NOMO-1 (cell line): Measurements from ENCODE around the gene NCOA6.
"Not testable (repeated sequence)": the region's sequence is repeated elsewhere in the genome, so short reads cannot be mapped to it uniquely, and the experiment has no call there.

Experiments
- DNase-seq, 2 experiments: peaks; one replicate each; lab custom pipeline; 2025; ENCODE audit not compliant: unreplicated experiment in 2 of 2; lab: John Stamatoyannopoulos, UW

Gene NCOA6

DNA sequence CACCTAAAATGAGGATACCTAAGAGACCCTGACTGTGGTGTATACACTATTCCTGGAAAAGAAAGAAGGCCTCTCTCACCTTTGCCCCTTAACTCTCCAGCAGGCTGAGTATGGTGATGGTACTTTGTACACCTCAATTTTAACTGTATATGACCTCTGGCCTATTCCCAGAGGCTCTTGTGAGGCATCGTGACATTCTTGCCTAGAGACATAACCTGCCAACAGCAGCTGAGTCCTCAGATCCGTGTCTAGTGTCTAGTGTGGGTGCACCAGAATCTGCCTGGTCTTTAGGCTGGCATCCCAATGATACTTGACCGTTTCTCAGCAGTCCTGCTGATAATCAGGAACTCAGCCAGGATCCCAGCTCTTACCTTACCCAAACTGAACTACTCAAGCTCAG is 101.3 kb downstream of the NCOA6 start:
- no peak for DNase-seq

DNA sequence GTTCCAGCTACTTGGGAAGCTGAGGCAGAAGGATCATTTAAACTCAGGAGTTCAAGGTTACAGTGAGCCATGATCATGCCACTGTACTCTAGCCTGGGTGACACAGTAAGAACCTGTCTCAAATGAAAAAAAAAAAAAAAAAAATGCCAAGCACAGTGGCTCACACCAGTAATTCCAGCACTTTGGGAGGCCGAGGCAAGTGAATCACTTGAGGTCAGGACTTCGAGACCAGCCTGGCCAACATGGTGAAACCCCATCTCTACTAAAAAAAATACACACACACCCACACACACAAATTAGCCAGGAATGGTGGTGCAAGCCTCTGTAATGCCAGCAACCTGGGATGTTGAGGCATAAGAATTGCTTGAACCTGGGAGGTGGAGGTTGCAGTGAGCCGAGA is 102.9 kb downstream of the NCOA6 start:
- DNase-seq: not testable (repeated sequence)

DNA sequence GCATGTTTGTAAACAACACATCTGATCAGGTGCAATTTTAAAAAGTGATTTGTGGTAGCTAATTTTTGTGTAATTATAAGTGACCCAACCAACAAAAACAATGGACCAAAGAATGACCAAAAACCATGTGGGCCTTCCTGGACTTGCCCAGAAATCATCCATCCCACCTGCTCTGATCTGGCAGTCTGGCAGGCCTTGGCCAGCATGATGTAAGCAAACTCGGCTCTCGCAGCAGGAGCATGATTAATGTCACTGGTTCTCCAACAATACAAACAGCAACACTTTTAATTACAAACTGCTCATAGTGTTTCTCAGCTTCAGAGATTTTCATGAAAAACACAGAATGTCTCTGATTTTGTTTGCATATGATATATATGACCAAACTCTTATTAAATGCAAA is 105.2 kb downstream of the NCOA6 start:
- DNase-seq: no peak

DNA sequence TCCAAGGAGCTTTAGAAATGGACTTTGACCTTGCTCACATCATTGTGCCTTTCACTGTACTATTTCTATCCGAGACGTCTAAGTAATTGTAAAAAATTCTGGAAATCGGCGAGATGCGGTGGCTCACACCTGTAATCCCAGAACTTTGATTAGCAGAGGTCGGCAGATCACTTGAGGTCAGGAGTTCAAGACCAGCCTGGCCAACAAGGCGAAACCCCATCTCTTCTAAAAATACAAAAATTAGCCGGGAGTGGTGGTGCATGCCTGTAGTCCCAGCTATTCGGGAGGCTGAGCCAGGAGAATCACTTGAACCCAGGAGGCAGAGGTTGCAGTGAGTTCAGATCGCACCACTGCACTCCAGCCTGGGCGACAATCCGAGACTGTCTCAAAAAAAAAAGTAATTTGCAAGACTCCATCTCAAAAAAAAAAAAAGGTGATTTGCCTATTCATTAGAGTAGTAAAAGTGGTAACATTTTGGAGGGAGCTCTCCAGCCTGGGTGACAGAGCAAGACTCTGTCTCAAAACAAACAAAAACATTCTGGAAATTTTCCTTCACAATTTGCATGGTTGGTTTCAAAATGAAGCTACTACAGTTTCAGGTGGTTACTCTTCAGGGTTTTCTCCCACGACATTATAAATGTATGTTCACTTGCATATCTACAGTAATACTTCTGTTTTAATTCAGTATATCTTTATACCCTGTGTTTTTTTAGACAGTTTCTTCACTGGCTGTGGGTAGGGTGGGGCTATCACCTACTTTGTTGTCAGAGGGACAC is 106.0 kb downstream of the NCOA6 start:
- DNase-seq: not testable (repeated sequence)

DNA sequence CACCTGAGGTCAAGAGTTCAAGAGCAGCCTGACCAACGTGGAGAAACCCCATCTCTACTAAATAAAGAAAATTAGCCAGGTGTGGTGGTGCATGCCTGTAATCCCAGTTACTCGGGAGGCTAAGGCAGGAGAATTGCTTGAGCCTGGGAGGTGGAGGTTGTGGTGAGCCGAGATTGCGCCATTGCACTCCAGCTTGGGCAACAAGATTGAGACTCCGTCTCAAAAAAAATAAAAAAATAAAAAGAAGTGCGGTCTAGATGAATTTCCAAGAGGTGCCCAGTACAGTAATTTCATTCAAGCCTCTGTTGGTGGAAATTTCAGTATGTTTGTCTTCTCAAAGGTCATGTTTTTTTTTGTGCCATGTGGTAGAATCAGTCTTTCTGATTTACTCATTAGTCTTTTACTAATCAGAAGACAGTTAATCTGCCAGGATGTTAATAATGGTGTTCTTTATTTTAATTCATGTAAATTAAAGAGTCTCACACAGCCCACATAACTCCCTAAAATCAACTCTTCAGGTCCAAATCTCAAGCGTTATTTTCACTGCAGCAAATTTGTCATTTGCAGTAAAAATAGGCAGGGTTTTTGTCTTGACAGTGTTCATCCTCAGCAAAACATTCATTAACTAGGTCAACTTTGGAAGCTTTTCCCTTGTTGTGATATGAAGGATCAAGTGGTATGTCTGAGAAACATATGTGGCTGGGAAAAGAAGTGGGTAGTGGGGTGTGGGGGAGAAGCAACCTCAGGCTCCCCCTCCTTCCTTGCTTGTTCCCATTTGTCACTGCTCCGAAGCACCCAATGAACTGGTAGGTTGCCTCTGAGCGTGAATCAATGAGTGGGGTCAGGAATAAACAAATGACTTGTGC is 108.0 kb downstream of the NCOA6 start:
- DNase-seq: no peak

DNA sequence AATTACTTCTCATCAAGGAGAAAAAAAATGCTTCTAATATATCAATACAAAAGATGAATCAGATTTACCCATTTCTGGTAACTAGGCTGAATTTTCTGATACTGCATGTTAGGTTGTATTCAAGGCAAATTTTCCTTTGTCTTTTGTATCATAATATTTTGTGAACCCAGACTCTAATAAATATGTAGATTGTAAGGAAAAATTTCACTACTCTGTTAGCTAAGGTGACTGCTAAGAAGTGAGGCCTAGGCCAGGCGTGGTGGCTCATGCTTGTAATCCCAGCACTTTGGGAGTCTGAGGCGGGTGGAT is 108.6 kb downstream of the NCOA6 start:
- no peak for DNase-seq

DNA sequence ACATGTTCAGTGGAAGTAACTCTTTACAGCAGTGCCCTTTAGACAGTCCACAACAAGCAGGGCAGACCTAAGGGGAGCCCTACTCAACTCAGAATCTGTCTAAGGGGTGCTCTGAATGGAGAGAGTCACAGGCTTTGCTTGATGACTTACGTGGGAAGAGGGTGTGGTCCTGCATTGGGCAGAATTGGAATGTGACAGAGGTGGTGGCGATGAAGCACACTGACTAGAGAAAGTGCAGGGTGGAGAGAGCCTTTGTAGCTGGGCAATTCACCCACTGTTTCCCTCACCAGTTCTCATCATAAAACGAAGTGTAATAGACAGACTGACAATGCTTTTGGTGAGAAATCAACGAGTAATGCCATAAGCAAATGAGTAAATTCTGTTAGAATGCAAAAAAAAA is 110.1 kb downstream of the NCOA6 start:
- no peak for DNase-seq

DNA sequence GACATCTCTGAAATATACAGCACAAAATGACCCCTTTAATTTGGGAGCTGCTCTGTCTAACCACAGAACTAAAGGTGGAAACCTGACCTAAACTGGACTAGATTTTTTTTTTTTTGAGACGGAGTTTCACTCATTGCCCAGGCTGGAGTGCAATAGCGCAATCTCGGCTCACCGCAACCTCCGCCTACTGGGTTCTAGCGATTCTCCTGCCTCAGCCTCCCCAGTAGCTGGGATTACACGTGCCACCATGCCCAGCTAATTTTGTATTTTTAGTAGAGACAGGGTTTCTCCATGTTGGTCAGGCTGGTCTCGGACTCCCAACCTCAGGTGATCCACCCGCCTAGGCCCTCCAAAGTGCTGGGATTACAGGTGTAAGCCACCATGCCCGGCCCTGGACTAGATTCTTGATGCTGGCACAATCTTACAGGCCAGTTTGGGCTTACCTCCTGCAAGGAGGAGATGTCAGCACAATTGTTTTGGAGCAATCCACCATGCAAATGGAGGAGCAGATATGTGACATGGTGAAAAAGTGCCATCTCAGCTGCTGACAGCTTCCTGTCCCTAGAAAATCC is 111.4 kb downstream of the NCOA6 start:
- not testable (repeated sequence) for DNase-seq

DNA sequence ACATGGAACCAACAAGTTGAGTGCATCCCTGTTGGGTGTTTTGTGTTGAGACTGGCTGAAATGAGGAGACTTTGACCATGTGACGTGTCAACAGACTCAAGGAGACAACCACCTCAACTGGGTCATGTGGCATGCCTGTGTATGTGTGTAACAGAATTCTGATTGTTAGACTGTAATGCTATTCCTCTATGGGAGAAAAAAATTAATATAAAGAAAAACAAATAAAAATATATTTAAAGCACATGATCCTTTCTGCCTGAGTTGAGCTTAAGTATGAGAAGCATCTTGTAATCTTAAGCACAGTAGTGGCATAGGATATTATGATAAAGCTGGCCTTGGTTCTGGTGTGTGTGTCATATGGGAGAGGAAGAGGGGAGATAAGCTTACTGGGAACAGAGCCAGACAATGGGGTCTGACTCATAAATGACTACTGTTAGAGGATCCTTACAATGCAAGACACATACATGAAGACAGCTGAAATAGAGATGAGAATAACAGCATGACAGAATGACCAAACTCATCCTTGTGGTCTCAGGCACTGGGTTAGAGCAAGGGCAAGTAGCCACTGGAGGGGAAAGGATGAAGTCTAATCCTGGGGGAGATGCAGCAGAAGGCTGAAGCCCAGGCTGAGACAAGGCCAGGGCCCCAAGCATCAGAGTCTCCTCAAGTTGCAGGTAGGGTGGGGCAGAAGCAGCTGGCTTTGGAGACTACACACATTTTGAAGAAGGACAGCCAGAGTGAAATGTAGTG is 112.1 kb downstream of the NCOA6 start:
- DNase-seq: no peak

DNA sequence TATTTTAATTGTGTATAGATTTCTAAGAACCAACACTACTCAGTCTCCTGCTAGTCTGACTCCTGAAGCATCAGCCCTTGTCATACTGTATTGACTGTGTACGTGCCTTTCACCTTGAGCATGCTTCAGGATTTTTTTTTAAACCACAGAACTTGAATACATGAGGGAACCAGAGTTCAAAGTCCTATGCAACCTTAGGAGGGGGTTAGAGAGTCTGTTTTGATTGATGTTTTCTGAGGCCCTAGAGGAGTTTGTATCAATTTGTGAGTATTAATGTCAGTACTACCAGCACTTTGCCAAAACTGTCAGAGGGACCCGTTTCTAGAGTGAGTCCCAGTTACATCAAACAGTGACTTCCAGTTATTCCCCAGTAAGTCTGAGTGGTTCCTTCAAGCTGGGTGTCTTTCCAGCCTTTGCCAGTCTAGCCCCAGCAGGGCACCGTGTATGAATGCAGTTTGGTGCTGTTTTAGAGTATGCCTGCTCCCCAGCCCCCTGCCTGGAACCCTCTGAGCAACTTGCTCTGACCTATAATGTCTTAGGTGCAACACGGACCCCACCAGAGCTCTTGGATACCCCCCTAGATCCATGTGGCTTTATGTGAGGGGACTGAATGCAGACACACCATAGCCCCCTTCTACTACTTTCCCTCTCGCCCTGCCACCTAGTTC is 112.8 kb downstream of the NCOA6 start:
- DNase-seq: no peak

DNA sequence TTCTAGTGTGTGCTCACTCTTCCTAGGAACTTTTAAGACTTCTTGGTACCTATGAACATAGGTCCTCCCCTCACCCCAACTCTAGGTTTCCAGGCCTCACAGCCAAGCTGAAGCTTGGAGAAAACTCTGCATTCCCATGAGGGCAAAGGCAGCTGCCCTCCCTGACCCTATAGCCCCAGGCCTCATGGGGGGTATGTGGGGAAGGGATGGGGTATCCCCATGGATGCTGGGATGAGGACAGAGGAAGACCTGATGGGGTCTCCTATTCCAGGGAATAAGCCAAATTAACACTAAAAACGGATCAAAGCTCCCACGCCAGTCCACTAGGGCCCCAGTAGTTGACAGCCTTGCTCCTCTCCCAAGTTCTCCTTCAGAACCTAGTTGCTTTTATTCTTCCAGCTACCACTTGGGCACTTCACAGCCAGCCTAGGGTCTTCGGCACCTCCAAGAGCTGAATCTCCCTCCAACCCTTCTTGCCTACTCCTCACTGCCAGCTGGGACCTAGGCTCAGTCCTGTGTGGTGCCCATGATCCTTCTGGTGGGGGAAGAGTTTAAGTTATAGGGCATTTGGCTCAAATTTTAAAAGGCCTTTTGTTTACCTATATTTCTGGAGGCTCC is 113.5 kb downstream of the NCOA6 start:
- DNase-seq: no peak

DNA sequence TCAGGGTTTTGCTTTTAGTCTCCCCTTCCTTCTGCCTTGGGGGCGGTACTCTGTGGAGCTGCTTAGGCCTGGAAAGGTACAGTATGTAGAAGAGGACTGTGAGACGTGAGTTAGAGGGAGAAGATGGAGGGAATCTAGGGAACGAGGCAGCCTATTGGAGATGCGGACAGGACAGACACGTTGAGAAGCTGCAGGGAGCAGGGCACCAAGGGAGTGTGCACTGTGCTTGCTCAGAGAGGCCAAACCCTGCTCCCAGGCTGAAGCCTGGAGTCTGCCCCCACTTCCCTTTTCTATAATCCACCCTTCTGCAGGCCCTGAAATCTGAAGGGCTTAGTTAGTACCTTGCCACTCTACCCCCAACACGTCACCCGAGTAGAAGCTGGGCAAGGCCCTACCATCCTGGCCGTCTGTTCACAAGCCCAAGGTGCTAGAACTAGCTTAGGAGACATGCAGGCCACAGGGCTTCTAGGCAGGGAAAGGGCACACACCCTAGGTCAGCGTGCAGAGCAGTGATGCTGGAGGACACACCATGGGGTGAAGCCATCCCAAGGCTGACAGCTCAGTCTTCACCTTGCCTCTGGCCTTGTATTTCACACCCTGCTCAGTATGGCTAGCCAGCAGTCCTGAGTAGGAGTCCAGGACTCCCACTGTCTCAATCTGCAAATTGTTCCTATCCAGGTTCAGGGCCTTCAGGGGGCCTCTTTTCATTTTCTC is 114.4 kb downstream of the NCOA6 start:
- DNase-seq: no peak

DNA sequence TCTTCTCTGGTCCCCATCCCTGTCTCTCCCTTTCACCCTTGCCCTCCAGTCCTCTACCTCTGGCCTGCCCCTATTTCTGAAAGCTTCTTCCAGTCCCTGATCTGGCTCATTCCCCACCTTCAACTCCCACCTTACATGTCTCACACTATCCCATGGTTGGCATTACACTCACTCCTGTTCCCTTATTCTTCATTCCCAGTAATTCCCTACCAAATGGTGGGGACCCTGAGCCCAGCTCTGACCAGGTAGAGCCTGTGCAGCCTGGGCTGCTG is 114.9 kb downstream of the NCOA6 start:
- no peak for DNase-seq

DNA sequence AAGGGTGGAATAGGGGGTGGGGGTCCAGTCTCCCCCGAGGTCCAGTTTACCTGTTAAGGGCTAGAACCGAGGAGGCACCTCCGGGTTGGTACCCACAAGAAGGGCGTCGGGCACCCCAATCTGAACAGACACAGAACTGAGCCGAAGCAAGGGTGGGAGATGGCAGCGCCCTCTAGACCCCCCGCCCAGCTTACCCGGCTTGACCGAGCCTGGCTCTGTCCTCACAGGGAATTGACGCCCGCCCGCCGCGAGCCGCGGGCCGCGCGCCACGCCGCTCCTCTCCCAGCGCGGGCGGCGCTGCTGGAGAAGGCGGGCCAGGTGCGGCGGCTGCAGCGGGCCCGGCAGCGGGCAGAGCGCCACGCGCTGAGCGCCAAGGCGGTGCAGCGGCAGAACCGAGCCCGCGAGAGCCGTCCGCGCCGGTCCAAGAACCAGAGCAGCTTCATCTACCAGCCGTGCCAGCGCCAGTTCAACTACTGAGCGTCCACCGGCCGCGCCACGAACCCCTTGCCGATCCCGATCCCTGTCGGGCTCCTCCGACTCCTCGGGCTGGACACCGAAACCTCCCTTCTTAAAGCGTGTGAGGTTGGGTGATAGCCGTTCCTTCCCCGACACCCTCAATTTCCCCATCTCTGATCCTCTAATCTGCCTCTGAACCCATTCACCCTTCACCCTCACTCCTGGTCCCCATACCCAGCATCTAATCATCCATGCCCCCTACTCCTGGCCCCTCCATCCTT is 115.5 kb downstream of the NCOA6 start:
- DNase-seq: peak; percentile 31 to 49

DNA sequence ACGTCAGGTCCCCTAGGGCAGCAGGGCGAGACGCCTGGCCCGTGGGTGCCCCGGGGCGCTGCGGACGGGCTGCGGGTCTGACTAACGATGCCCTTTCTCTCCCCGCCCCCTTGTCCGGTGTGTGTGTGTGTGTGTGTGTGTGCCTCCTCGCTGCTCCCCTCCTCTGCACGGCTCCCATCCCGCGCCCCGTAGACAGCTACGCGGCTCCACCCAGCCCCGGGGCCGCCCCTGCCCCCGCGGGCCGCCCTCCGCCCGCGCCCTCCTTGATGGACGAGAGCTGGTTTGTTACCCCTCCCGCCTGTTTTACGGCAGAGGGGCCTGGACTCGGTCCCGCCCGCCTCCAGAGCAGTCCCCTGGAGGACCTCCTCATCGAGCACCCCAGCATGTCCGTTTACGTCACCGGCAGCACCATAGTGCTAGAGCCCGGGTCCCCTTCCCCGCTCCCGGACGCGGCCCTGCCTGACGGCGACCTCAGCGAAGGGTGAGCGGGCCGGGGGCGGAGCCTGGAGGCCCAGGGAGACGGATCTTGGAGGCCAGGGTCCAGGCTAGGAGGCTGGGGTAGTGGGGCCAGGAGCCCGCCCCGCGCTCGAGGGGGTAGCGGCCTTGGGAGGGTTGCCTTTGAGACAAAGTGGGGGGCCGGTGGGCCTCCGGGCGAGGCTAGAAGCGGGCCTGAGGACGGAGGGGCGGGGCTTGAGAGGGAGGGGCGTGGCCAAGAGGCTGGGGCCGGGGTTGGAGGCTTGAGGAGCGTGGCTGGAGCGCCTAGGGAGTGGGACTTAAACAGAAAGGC is 116.2 kb downstream of the NCOA6 start:
- peak in 1 of 2 experiments; percentile 49 for DNase-seq

DNA sequence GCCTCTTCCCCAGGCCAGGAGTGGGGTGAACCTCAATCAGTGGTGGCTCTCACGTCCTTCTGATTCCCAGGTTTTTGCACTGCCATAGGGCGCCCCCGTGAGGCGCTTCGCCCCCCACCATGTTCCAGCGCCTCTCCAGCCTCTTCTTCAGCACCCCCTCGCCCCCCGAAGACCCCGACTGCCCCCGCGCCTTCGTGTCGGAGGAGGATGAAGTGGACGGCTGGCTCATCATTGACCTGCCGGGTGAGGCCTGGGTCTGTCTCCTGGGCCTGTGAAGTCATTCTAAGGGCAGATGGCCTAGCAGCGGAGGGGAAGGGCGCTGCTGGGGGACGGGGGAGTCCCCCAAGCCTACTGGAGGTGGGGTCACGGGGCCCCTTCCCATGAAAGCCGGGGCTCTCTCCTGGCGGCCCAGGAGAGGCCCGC is 116.8 kb downstream of the NCOA6 start:
- DNase-seq: peak; percentile 6 to 26

DNA sequence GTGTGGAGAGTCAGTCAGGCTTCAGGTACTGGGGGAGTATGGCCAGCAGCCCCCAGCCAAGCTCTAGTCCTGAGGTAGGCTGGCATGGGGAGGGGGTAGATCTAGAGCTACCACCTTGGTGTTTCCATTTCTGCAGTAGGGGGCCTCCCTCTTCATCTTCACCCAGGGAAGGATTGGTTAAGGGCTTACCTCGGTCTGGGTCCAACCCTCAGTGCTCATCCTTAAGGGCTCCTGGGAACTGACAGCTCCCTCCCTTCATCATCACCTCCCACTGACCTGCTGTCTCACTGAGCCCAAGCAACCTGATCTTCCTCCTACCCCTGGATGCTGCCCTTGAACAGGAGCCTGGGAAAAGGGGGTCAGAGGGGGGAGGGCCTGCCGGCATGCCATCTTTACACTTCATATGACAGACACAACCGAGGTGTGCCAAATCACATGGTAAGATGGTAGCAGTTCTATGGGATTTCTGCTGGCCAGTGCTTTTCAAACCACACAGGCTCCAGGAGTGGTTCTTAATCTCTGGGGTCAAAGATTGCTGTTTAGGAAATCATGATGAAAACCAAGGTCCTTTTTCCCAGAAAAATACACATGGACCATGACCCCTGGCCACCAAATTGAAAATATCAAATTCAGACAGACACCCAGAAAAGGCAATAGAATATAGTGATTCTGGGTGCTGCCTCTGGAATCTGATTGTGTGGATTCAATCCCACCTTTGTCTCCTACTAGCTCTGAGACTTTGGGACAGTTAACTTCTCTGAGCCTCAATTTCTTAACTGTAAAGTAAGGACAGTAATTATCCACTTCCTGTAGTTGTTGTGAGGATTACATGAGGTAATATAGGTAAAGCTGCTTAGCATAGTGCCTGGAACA is 118.3 kb downstream of the NCOA6 start:
- DNase-seq: no peak
